ENCODE measurements around the gene CEBPG.

- TF ChIP-seq CTCF (IDR thresholded peaks at IDR 0.05) (no peak), POLR2A (IDR thresholded peaks at IDR 0.05) (no peak)
These were observed 47.6 kb upstream of the CEBPG start for GRCh38 chr19:33325920-33326319.

All from heart left ventricle (tissue), 13 donors.